AG09309 (cell line): Measurements from ENCODE around the gene BTBD6.

Experiments used
- DNase-seq: peaks from one replicate; pipeline ENCODE4 v3.0.0-alpha.2; 2010; ENCODE audit warnings: low read depth
- H3K4me3 ChIP-seq: 2 replicates; pipeline ENCODE4 v1.5.1; 2011; ENCODE audit warnings: mild to moderate bottlenecking, low read depth, low read length, moderate library complexity; ENCODE audit not compliant: control insufficient read depth
- CTCF ChIP-seq: IDR thresholded peaks from 2 replicates; pipeline ENCODE4 v1.5.1; 2011; ENCODE audit warnings: mild to moderate bottlenecking, low read depth, low read length, inconsistent platforms; ENCODE audit not compliant: insufficient read depth, control insufficient read depth; ENCODE audit errors: missing control alignments

BTBD6 gene

GRCh38 chr14:105206873-105207272 is 41.5 kb upstream of the BTBD6 start:
- no peak overlapping the region for H3K4me3 ChIP-seq
- no peak for TF ChIP-seq CTCF
- DNase-seq, result no peak

GRCh38 chr14:105207460-105207901 is 40.9 kb upstream of the BTBD6 start:
- TF ChIP-seq CTCF, result no peak
- no peak overlapping the region for H3K4me3 ChIP-seq
- DNase-seq, result no peak

- TF ChIP-seq CTCF, result no peak
- no peak for DNase-seq
- H3K4me3 ChIP-seq, result no peak overlapping the region
Measured at GRCh38 chr14:105207996-105208737, 40.2 kb upstream of the BTBD6 start.

- H3K4me3 ChIP-seq, result no peak overlapping the region
- no peak for DNase-seq
- no peak for TF ChIP-seq CTCF
Measured at GRCh38 chr14:105208738-105209075, 39.6 kb upstream of the BTBD6 start.

GRCh38 chr14:105209091-105209490 is 39.2 kb upstream of the BTBD6 start:
- H3K4me3 ChIP-seq, result no peak overlapping the region
- no peak for TF ChIP-seq CTCF
- no peak for DNase-seq

- no peak for TF ChIP-seq CTCF
- no peak overlapping the region for H3K4me3 ChIP-seq
- DNase-seq, result no peak
Measured at GRCh38 chr14:105209646-105210045, 38.7 kb upstream of the BTBD6 start.
